Measurements from ENCODE around the gene PAGE3. TPM values are rescaled to one million over a fixed set of nuclear protein-coding genes. Genes with fewer than 3 reads are reported as not detected.

The PAGE3 gene
- not detected in 2 replicates for total RNA-seq (2014; rRNA removed; shearing (Covaris generic))

- H3K4me1 ChIP-seq = no peaks in the 10 kb centered on the region
- no peak for DNase-seq
- H3K27me3 ChIP-seq = no peaks in the 10 kb centered on the region
- H3K27ac ChIP-seq = no peak within 1 kb of the TSS
- no peaks in the 10 kb centered on the region for H3K36me3 ChIP-seq
- H3K4me3 ChIP-seq = no peak within 1 kb of the TSS
- H3K9me3 ChIP-seq (replicated peaks) = no peaks in the 10 kb centered on the region
Observed at GRCh38 chrX:55264816-55265215, at the start of gene PAGE3. PAGE3 (minus strand) TSS chrX:55264916; CDS start chrX:55263903, 1,013 bp downstream.

- Histone ChIP-seq H3K27me3 (no peaks in the 10 kb centered on the region), H3K4me1 (no peaks in the 10 kb centered on the region), H3K27ac (no peak overlapping the region), H3K9me3 (replicated peaks) (no peaks in the 10 kb centered on the region), H3K4me3 (no peak overlapping the region), H3K36me3 (no peaks in the 10 kb centered on the region)
- no peak for DNase-seq
Observed at GRCh38 chrX:55312655-55313054, 47.9 kb upstream of the PAGE3 start.

GRCh38 chrX:55290963-55291362 lies 26.2 kb upstream of the PAGE3 start:
- H3K4me1 ChIP-seq = no peaks in the 10 kb centered on the region
- no peaks in the 10 kb centered on the region for H3K27me3 ChIP-seq
- H3K9me3 ChIP-seq (replicated peaks) = no peaks in the 10 kb centered on the region
- DNase-seq = no peak
- no peak overlapping the region for H3K4me3 ChIP-seq
- no peaks in the 10 kb centered on the region for H3K36me3 ChIP-seq
- no peak overlapping the region for H3K27ac ChIP-seq

GRCh38 chrX:55279832-55280231 lies 15.1 kb upstream of the PAGE3 start:
- Histone ChIP-seq H3K4me3 (no peak overlapping the region), H3K27me3 (no peaks in the 10 kb centered on the region), H3K27ac (no peak overlapping the region), H3K36me3 (no peaks in the 10 kb centered on the region), H3K9me3 (replicated peaks) (no peaks in the 10 kb centered on the region), H3K4me1 (no peaks in the 10 kb centered on the region)
- no peak for DNase-seq

GRCh38 chrX:55260806-55261205 lies 3.9 kb downstream of the PAGE3 start:
- no peak for DNase-seq
- Histone ChIP-seq H3K27ac (no peak overlapping the region), H3K9me3 (replicated peaks) (no peaks in the 10 kb centered on the region), H3K4me3 (no peak overlapping the region), H3K36me3 (no peaks in the 10 kb centered on the region), H3K4me1 (no peaks in the 10 kb centered on the region), H3K27me3 (no peaks in the 10 kb centered on the region)

GRCh38 chrX:55253528-55253927 lies 11.2 kb downstream of the PAGE3 start:
- Histone ChIP-seq H3K9me3 (replicated peaks) (no peaks in the 10 kb centered on the region), H3K27me3 (no peaks in the 10 kb centered on the region), H3K36me3 (no peaks in the 10 kb centered on the region), H3K4me1 (no peaks in the 10 kb centered on the region), H3K27ac (no peak overlapping the region), H3K4me3 (no peak overlapping the region)
- no peak for DNase-seq

- Histone ChIP-seq H3K27ac (no peak overlapping the region), H3K4me1 (no peaks in the 10 kb centered on the region), H3K27me3 (no peaks in the 10 kb centered on the region), H3K9me3 (replicated peaks) (no peaks in the 10 kb centered on the region), H3K36me3 (no peaks in the 10 kb centered on the region), H3K4me3 (no peak overlapping the region)
- no peak for DNase-seq
Observed at GRCh38 chrX:55240788-55241340, 23.9 kb downstream of the PAGE3 start.

- no peak for DNase-seq
- H3K27ac ChIP-seq = no peak within 1 kb of the TSS
Observed at GRCh38 chrX:55220119-55220794, 44.5 kb downstream of the PAGE3 start, which contains the start of gene PAGE5. PAGE5 (plus strand) TSS chrX:55220346; CDS start chrX:55221383, 1,037 bp downstream.

GRCh38 chrX:55213381-55213780 lies 51.3 kb downstream of the PAGE3 start:
- H3K4me1 ChIP-seq = no peaks in the 10 kb centered on the region
- H3K4me3 ChIP-seq = no peak overlapping the region
- no peak for DNase-seq
- H3K27ac ChIP-seq = no peak overlapping the region
- H3K36me3 ChIP-seq = no peaks in the 10 kb centered on the region
- no peaks in the 10 kb centered on the region for H3K27me3 ChIP-seq
- no peaks in the 10 kb centered on the region for H3K9me3 ChIP-seq (replicated peaks)

More at GRCh38 chrX:55220119-55220794, 44.5 kb downstream of the PAGE3 start, which contains the start of gene PAGE5:
- Histone ChIP-seq H3K9me3 (replicated peaks) (no peaks in the 10 kb centered on the region), H3K4me3 (no peak within 1 kb of the TSS), H3K36me3 (no peaks in the 10 kb centered on the region), H3K27me3 (no peaks in the 10 kb centered on the region), H3K4me1 (no peaks in the 10 kb centered on the region)

- no peaks in the 10 kb centered on the region for H3K4me1 ChIP-seq
- no peak for DNase-seq
- H3K27ac ChIP-seq = no peak overlapping the region
- H3K27me3 ChIP-seq = no peaks in the 10 kb centered on the region
- no peaks in the 10 kb centered on the region for H3K9me3 ChIP-seq (replicated peaks)
- no peaks in the 10 kb centered on the region for H3K36me3 ChIP-seq
- H3K4me3 ChIP-seq = no peak overlapping the region
Observed at GRCh38 chrX:55210931-55211677, 53.6 kb downstream of the PAGE3 start.

Other genes starting within 250 kb of the PAGE3 start
- not detected in 2 replicates for gene ALAS2, start 233.9 kb downstream of the PAGE3 start, total RNA-seq (2014; rRNA removed; shearing (Covaris generic))
- gene PAGE2B, start 189.9 kb downstream of the PAGE3 start, total RNA-seq (2014; rRNA removed; shearing (Covaris generic)) = not detected in 2 replicates
- gene PAGE2, start 175.9 kb downstream of the PAGE3 start, total RNA-seq (2014; rRNA removed; shearing (Covaris generic)) = not detected in 2 replicates
- gene PAGE5, start 44.6 kb downstream of the PAGE3 start, total RNA-seq (2014; rRNA removed; shearing (Covaris generic)) = not detected in 2 replicates
- 8.5 and 8.6 TPM in 2 replicates for gene MAGEH1, start 187.2 kb upstream of the PAGE3 start, total RNA-seq (2014; rRNA removed; shearing (Covaris generic))
- gene USP51, start 224.9 kb upstream of the PAGE3 start, total RNA-seq (2014; rRNA removed; shearing (Covaris generic)) = 1.2 and 1.8 TPM in 2 replicates

All from SJCRH30 (cell line).